HG03196 (cell line): ENCODE measurements around the gene EPAS1.
"Not testable (repeated sequence)": the region's sequence is repeated elsewhere in the genome, so short reads cannot be mapped to it uniquely, and the experiment has no call there.

Source experiments
- ATAC-seq: cut with Tn5 transposase; IDR thresholded peaks from one replicate; pipeline ENCODE4 v1.9.1; 2021; ENCODE audit not compliant: unreplicated experiment

Gene EPAS1

GRCh38 chr2:46381871-46382270 is 84.7 kb downstream of the EPAS1 start:
- ATAC-seq = no peak

- no peak for ATAC-seq
These were observed 85.3 kb downstream of the EPAS1 start for GRCh38 chr2:46382331-46383112.

GRCh38 chr2:46383113-46383395 is 85.8 kb downstream of the EPAS1 start:
- ATAC-seq = no peak

GRCh38 chr2:46383784-46384456 is 86.7 kb downstream of the EPAS1 start:
- ATAC-seq = no peak

- no peak for ATAC-seq
These were observed 87.2 kb downstream of the EPAS1 start for GRCh38 chr2:46384457-46384815.

GRCh38 chr2:46385786-46386577 is 88.8 kb downstream of the EPAS1 start:
- no peak for ATAC-seq

- ATAC-seq = no peak
These were observed 89.6 kb downstream of the EPAS1 start for GRCh38 chr2:46386763-46387162.

GRCh38 chr2:46387292-46387691 is 90.1 kb downstream of the EPAS1 start:
- no peak for ATAC-seq

- no peak for ATAC-seq
These were observed 90.8 kb downstream of the EPAS1 start for GRCh38 chr2:46387886-46388515.

- no peak for ATAC-seq
These were observed 91.7 kb downstream of the EPAS1 start for GRCh38 chr2:46388881-46389280.

- ATAC-seq = no peak
These were observed 92.3 kb downstream of the EPAS1 start for GRCh38 chr2:46389417-46389916.

GRCh38 chr2:46390036-46390435 is 92.8 kb downstream of the EPAS1 start:
- no peak for ATAC-seq

- ATAC-seq = no peak
These were observed 93.7 kb downstream of the EPAS1 start for GRCh38 chr2:46390901-46391395.

GRCh38 chr2:46392561-46393346 is 95.5 kb downstream of the EPAS1 start:
- no peak for ATAC-seq

GRCh38 chr2:46393347-46393820 is 96.2 kb downstream of the EPAS1 start:
- ATAC-seq = no peak

- ATAC-seq = no peak
These were observed 96.7 kb downstream of the EPAS1 start for GRCh38 chr2:46393865-46394264.

GRCh38 chr2:46394649-46395510 is 97.7 kb downstream of the EPAS1 start:
- no peak for ATAC-seq

GRCh38 chr2:46395730-46396129 is 98.5 kb downstream of the EPAS1 start:
- not testable (repeated sequence) for ATAC-seq

- ATAC-seq = no peak
These were observed 102.8 kb downstream of the EPAS1 start for GRCh38 chr2:46400016-46400415.
